ENCODE results near the gene DGCR6L.
"Not testable (repeated sequence)": the region's sequence is repeated elsewhere in the genome, so short reads cannot be mapped to it uniquely, and the experiment has no call there.

Gene DGCR6L

DNA sequence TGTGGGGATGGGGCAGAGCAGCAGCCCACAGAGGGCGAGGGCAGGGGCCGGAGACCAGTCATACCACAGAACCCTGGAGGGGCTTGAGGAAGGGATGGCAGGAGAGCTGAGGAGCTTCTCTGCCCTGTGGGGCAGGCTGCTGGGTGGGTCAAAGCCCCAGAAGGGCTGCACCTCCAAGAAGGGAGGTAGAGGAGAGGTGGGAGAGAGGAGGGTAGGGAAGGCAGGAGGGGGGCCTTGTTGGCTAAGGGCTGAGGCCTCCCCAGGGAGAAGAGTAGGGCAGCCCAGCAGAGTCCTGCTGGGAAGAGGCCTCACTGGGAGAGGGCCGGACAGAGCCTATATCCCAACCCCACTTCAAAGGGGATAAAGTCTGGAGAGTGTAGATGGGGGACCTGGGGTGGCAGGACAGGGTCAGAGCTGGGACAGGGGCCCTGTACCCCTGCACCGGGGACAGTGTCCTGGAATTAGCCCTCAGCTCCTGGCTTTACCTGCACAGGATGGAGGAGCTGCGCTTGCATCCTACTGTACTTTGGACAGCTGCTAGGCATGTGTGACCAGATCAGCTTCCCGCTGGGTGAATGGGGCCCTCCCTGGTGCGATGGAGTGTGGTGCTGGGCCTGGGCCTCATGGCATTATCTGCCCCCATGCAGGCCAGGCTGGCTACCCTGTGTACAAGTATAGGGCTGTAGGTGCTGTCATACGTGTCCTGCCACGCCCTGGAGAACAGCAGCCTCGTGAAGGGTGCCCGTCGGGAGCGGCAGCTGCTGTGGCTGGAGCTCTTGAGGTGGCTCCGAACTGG lies 7.3 kb downstream of the DGCR6L start:
- Histone ChIP-seq H3K27ac (no peak overlapping the region), H3K4me3 (no peak overlapping the region), H3K9me3 (ENCODE audit: low read depth, low read length) (no peaks in the 10 kb centered on the region), H3K9ac (ENCODE audit: insufficient read length) (no peak overlapping the region), H3K36me3 (ENCODE audit: insufficient read depth, low read length) (no peaks in the 10 kb centered on the region)
- TF ChIP-seq POLR2AphosphoS5 (IDR thresholded peaks at IDR 0.05; ENCODE audit: borderline replicate concordance, low read depth, low read length) (no peak), EZH2 (IDR thresholded peaks at IDR 0.05) (no peak), FOXP2 (optimal IDR thresholded peaks at IDR 0.05; ENCODE audit: control extremely low read depth, extremely low read length, insufficient read depth) (no peak)
- DNase-seq (ENCODE audit: low read depth, low spot score) = no peak

- not testable (repeated sequence) for H3K27ac ChIP-seq; H3K36me3 ChIP-seq (ENCODE audit: insufficient read depth, low read length); H3K9me3 ChIP-seq (ENCODE audit: low read depth, low read length); H3K9ac ChIP-seq (ENCODE audit: insufficient read length); DNase-seq (ENCODE audit: low read depth, low spot score); H3K4me3 ChIP-seq
Observed at GRCh38 chr22:20311249-20312062, 8.4 kb downstream of the DGCR6L start.

DNA sequence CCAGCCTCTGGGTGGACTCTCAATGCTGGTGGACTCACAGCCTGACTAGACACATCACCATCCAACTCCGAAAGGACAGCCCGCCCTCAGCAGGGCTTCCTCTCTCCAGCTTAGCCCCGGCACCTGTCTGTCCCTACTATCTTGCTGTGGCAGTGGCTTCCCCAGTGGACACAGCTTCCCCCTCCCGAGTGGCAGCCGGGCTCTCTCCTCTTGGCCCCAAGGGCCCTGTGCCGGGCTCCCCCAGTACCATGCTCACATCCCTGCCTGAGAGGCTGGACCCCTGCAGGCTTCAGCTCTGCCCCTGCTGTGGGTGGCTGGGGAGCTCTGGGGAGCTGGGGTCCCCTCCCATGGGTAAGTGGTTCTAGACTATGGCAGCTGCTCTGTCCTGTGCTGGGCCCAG lies 9.1 kb downstream of the DGCR6L start:
- H3K9me3 ChIP-seq (ENCODE audit: low read depth, low read length); DNase-seq (ENCODE audit: low read depth, low spot score): not testable (repeated sequence)

DNA sequence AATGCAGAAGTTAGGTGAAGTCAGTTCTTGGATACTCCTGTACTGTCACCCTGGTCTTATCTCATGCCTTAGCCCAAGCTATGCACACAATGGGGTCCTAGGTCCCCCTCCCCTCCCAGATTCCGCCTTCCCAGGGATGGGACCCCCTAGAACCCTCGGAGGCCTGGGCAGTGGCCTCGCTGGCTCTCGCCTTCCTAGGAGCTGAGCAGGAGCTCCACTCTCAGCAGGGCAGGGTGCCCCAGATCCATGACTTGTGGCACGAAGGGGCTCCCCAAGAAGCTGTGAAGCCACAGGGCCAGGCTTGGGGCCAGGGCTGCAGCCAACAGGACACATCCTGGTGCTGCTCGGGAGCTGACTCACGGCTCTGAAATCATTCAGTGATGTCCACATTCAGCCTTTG lies 9.7 kb downstream of the DGCR6L start:
- DNase-seq (ENCODE audit: low read depth, low spot score); H3K36me3 ChIP-seq (ENCODE audit: insufficient read depth, low read length); H3K27ac ChIP-seq; H3K9me3 ChIP-seq (ENCODE audit: low read depth, low read length); H3K9ac ChIP-seq (ENCODE audit: insufficient read length); H3K4me3 ChIP-seq: not testable (repeated sequence)

More for the DNA sequence above, 9.1 kb downstream of the DGCR6L start:
- H3K27ac ChIP-seq; H3K9ac ChIP-seq (ENCODE audit: insufficient read length); H3K4me3 ChIP-seq; H3K36me3 ChIP-seq (ENCODE audit: insufficient read depth, low read length): not testable (repeated sequence)

DNA sequence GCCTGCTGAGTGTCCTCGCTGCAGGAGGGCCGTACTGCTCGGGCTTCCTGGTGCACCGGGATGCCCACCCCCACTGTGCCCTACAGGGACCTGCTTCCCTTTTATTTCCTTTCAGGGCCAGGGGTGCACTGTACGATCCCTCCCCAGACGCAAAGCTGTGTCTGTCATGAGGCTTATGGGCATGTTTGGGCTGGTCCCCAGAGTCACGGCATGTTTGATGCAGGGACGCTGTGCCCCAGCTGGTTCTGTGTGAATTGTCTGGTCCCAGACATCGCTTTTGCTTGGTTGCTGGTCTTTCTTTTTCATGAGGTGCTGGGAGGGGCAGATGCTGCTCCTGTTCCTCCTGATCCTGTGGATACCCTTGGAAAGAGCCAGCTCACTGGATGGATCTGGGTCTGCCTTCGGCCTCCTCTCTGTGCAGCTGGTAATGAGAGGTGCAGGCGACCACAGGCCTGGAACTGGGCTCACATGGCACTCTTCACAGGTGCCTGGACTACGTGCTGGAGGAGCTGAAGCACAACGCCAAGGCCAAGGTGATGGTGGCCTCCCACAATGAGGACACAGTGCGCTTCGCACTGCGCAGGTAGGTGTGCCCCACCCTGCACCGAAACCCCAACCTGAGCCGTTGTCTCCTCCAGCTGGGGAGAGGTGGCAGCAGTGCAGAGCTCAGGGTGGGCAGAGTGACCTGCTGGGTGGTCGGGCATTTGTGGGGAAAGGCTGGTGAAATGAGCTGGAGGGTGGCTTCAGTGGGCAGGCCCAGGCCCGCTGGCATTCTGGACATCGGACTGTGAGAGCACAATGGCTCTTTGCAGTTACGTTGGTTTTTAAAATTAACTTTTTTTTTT lies 10.8 kb downstream of the DGCR6L start:
- not testable (repeated sequence) for H3K4me3 ChIP-seq

GRCh38 chr22:20307448-20308447 lies 12.1 kb downstream of the DGCR6L start:
- not testable (repeated sequence) for DNase-seq (ENCODE audit: low read depth, low spot score); H3K27ac ChIP-seq

More for the DNA sequence above, 10.8 kb downstream of the DGCR6L start:
- H3K9me3 ChIP-seq (ENCODE audit: low read depth, low read length); DNase-seq (ENCODE audit: low read depth, low spot score); H3K36me3 ChIP-seq (ENCODE audit: insufficient read depth, low read length); H3K27ac ChIP-seq; H3K9ac ChIP-seq (ENCODE audit: insufficient read length): not testable (repeated sequence)

DNA sequence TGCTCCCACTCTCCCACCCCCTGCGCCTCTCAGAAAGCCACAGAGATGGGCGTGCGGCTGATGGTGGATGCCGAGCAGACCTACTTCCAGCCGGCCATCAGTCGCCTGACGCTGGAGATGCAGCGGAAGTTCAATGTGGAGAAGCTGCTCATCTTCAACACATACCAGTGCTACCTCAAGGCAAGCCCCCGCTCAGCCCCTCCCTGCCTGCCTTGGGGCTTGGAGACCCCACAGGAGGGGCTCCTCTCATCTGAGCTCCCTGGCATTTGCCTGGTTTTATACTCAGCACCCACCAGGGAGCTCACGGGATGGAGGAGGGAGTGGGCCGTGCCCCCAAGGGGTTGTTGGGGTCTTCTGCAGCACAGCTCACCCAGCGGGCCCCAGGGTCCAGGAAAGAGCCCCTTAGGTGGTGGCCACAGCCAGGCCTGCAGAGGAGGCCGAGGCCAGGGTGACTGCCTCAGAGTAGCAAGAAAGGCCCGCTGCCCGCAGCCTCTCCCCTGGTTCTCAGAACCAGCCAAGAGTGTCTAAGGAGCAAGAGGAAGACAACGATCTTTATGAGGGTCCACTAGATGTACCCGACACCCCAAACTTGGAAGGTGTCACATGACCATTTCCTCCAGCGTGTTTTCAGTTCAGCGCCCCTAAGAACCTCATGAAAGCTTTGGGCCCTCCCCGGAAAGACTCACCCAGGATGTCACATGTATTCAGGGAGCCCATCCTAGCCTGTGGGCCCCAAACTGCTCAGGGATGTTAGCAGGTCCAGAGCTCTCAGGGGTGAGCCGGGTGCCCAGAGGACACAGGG lies 13.0 kb downstream of the DGCR6L start:
- not testable (repeated sequence) for DNase-seq (ENCODE audit: low read depth, low spot score)

More at GRCh38 chr22:20307448-20308447, 12.1 kb downstream of the DGCR6L start:
- H3K9me3 ChIP-seq (ENCODE audit: low read depth, low read length); H3K9ac ChIP-seq (ENCODE audit: insufficient read length); H3K4me3 ChIP-seq; H3K36me3 ChIP-seq (ENCODE audit: insufficient read depth, low read length): not testable (repeated sequence)

More for the DNA sequence above, 13.0 kb downstream of the DGCR6L start:
- not testable (repeated sequence) for H3K9ac ChIP-seq (ENCODE audit: insufficient read length); H3K4me3 ChIP-seq; H3K36me3 ChIP-seq (ENCODE audit: insufficient read depth, low read length); H3K27ac ChIP-seq; H3K9me3 ChIP-seq (ENCODE audit: low read depth, low read length)
